H1 (cell line): ENCODE measurements around the gene COX5A. TPM values are rescaled to one million over a fixed set of nuclear protein-coding genes. Genes with fewer than 3 reads are reported as not detected.

Source experiments
- ASH2L ChIP-seq: fragments of 200-600, 300-600 bp; sonication (generic); IDR thresholded peaks from one replicate; pipeline ENCODE4 v1.7.1; 2017; ENCODE audit warnings: low read length
- CBX8 ChIP-seq: fragments of 300-800, 300-1000 bp; sonication (generic); IDR thresholded peaks from 2 replicates; pipeline ENCODE4 v1.7.1; 2016; ENCODE audit warnings: low read depth, low read length, borderline replicate concordance
- CEBPB ChIP-seq: IDR thresholded peaks from 2 replicates; pipeline ENCODE4 v1.6.1; 2012; ENCODE audit warnings: low read depth, low read length
- CHD1 ChIP-seq: IDR thresholded peaks from 2 replicates; pipeline ENCODE4 v1.6.1; 2012; ENCODE audit warnings: low read depth, low read length, improper control_type of control experiment
- CTBP2 ChIP-seq: IDR thresholded peaks from 2 replicates; pipeline ENCODE4 v1.7.0; 2011; ENCODE audit warnings: borderline replicate concordance, mild to moderate bottlenecking, moderate library complexity, mixed read lengths, low read length; ENCODE audit not compliant: insufficient read depth, insufficient read length
- JUND ChIP-seq: IDR thresholded peaks from 2 replicates; pipeline ENCODE4 v1.6.1; 2011; ENCODE audit warnings: mild to moderate bottlenecking, improper control_type of control experiment, low read length
- KDM1A ChIP-seq: fragments of 200-600, 300-600 bp; sonication (generic); IDR thresholded peaks from 2 replicates; pipeline ENCODE4 v1.7.1; 2016; ENCODE audit warnings: mild to moderate bottlenecking, low read length, borderline replicate concordance
- KDM4A ChIP-seq: IDR thresholded peaks from one replicate; pipeline ENCODE4 v1.7.1; 2012; ENCODE audit warnings: low read depth, mild to moderate bottlenecking, moderate library complexity, low read length, inconsistent platforms; ENCODE audit not compliant: severe bottlenecking
- MAFK ChIP-seq: IDR thresholded peaks from 2 replicates; pipeline ENCODE4 v1.6.1; 2012; ENCODE audit warnings: low read depth, mild to moderate bottlenecking, improper control_type of control experiment, low read length
- NRF1 ChIP-seq: IDR thresholded peaks from 2 replicates; pipeline ENCODE4 v1.6.1; 2011; ENCODE audit warnings: mild to moderate bottlenecking, low read depth, low read length, improper control_type of control experiment
- PHF8 ChIP-seq: fragments of 200-600 bp; sonication (generic); conservative IDR thresholded peaks from 2 replicates; pipeline ENCODE4 v1.7.1; 2012; ENCODE audit warnings: low read depth, mild to moderate bottlenecking, inconsistent platforms, low read length, moderate library complexity
- POLR2A ChIP-seq, 2 experiments: IDR thresholded peaks; 1 replicate in 1 of 2; 2 replicates in 1 of 2; pipeline ENCODE4 v1.6.1; 2011; ENCODE audit warnings: low read depth in 2 of 2, low read length in 2 of 2, mild to moderate bottlenecking in 2 of 2; ENCODE audit errors: control extremely low read depth in 1 of 2
- RAD21 ChIP-seq, 2 experiments: IDR thresholded peaks in 1 of 2; conservative IDR thresholded peaks in 1 of 2; 2 replicates each; pipeline ENCODE4 v1.6.1; 2011; ENCODE audit warnings: low read depth in 2 of 2, low read length in 2 of 2, improper control_type of control experiment in 1 of 2, inconsistent platforms in 1 of 2, mild to moderate bottlenecking in 1 of 2, moderate library complexity in 1 of 2
- RFX5 ChIP-seq: IDR thresholded peaks from 2 replicates; pipeline ENCODE4 v1.6.1; 2011; ENCODE audit warnings: low read depth, low read length, improper control_type of control experiment, borderline replicate concordance
- SP1 ChIP-seq: IDR thresholded peaks from 2 replicates; pipeline ENCODE4 v1.6.1; 2011; ENCODE audit warnings: low read depth, low read length
- SP4 ChIP-seq: IDR thresholded peaks from 2 replicates; pipeline ENCODE4 v1.6.1; 2012; ENCODE audit warnings: low read length, inconsistent platforms
- TAF1 ChIP-seq: IDR thresholded peaks from 2 replicates; pipeline ENCODE4 v1.6.1; 2011; ENCODE audit warnings: mild to moderate bottlenecking, low read depth, low read length
- TAF7 ChIP-seq: optimal IDR thresholded peaks from 2 replicates; pipeline ENCODE3; 2011; ENCODE audit warnings: low read depth, mild to moderate bottlenecking, inconsistent platforms, low read length, moderate library complexity, borderline replicate concordance
- polyA plus RNA-seq, 7 experiments: library from polyadenylated mRNA; depleted of rRNA in 3 of 7; stranded (reverse) in 5 of 7; unstranded in 2 of 7; fragments of >200 nt in 5 of 7; fragments of 200-250 nt in 2 of 7; gene quantifications; 1 replicate in 5 of 7; 2 replicates in 1 of 7; 4 replicates in 1 of 7; pipeline versions ENCODE4 v1.2.1 to v1.2.3, GENCODE V29; 2011 to 2013; ENCODE audit warnings: missing spikeins in 2 of 7, mixed read lengths in 2 of 7
- total RNA-seq: library from RNA; stranded (reverse); fragmentation: NEBNext Ultra II Directional; extraction: Animal tissue kit (Norgen Biotek cat#: 25700); gene quantifications from 2 replicates; pipeline ENCODE4 v1.2.1, GENCODE V29; 2021

Gene COX5A
- total and polyA plus RNA-seq, 2 of the 8 experiments (the other 6 are each of a cell fraction or from before 2014, with no cell fraction given) = 270 to 367 TPM

GRCh38 chr15:74906450-74907162 lies 31.3 kb downstream of the COX5A start, which contains the start of gene FAM219B (continued):
- no peak for TF ChIP-seq RAD21 (IDR thresholded peaks at IDR 0.05 in 1 of 2, conservative IDR thresholded peaks at IDR 0.05 in 1 of 2; ENCODE audit: low read depth in 2 of 2, low read length in 2 of 2)
- peak; percentile 68; the same call in 1 of the 2 replicates for TF ChIP-seq CEBPB
- TF ChIP-seq NRF1 = peak; percentile 90
- no peak for TF ChIP-seq CBX8
- TF ChIP-seq SP4 = peak; percentile 61; the same call in 1 of the 2 replicates
- no peak for TF ChIP-seq JUND
- peak; percentile 69 for TF ChIP-seq ASH2L
- TF ChIP-seq TAF7 = peak; percentile 69
- no peak for TF ChIP-seq RFX5
- TF ChIP-seq KDM4A = peak; percentile 75
- TF ChIP-seq KDM1A = no peak
- no peak for TF ChIP-seq CHD1
- no peak for TF ChIP-seq CTBP2
- no peak for TF ChIP-seq MAFK
- TF ChIP-seq POLR2A (IDR thresholded peaks at IDR 0.05; ENCODE audit: control extremely low read depth in 1 of 2, low read depth in 2 of 2, low read length in 2 of 2) = peak; percentile 61 to 69; a peak in 2 of 3 replicates
- TF ChIP-seq SP1 = no peak
- peak; percentile 82; the same call in 1 of the 2 replicates for TF ChIP-seq TAF1
- TF ChIP-seq PHF8 = peak; percentile 87
